Vagina (tissue), 2 donors: ENCODE results near the gene KCNIP4. TPM values are rescaled to one million over a fixed set of nuclear protein-coding genes. Genes with fewer than 3 reads are reported as not detected.

Source experiments
- DNase-seq, 2 donors: peaks; one replicate each; pipeline ENCODE4 v3.0.0-alpha.2; 2017; ENCODE audit errors: extremely low spot score in 2 of 2
- H3K27ac ChIP-seq: fragments of 200-600 bp; sonication (generic); one replicate; pipeline ENCODE4 v1.5.1; 2019
- H3K27me3 ChIP-seq: fragments of 200-600 bp; sonication (generic); one replicate; pipeline ENCODE4 v1.5.1; 2019
- H3K36me3 ChIP-seq, 2 donors: fragments of 200-600 bp; sonication (generic); one replicate each; pipeline ENCODE4 v1.5.1; 2017 to 2019
- H3K4me1 ChIP-seq: fragments of 200-600 bp; sonication (generic); one replicate; pipeline ENCODE4 v1.5.1; 2019
- H3K4me3 ChIP-seq, 2 donors: fragments of 200-600 bp; sonication (generic); 1 replicate in 1 of 2; 2 replicates in 1 of 2; pipeline ENCODE4 v1.5.1; 2016 to 2019
- H3K9me3 ChIP-seq: fragments of 200-600 bp; sonication (generic); one replicate; pipeline ENCODE4 v1.5.1; 2019
- POLR2A ChIP-seq, 2 donors: fragments of 450-650 bp; IDR thresholded peaks; one replicate each; pipeline ENCODE4 v1.6.1; 2017; ENCODE audit warnings: antibody characterized with exemption in 2 of 2, mild to moderate bottlenecking in 2 of 2, moderate library complexity in 2 of 2
- POLR2AphosphoS5 ChIP-seq, 2 donors: sonication (generic); formaldehyde crosslinking; IDR thresholded peaks; one replicate each; pipeline ENCODE4 v1.9.0; 2017; ENCODE audit warnings: antibody characterized with exemption in 2 of 2, mild to moderate bottlenecking in 2 of 2, low read depth in 1 of 2; ENCODE audit not compliant: insufficient read depth in 1 of 2
- intact Hi-C: fragments of 100-400 bp; cut with DNase I; formaldehyde crosslinking; loops from one replicate; pipeline ENCODE4 v1.15.1; 2023
- total RNA-seq: library from RNA; depleted of rRNA; stranded (reverse); fragments of >200 nt; gene quantifications from one replicate; pipeline ENCODE4 v1.2.3, GENCODE V29; 2016
- TF ChIP-seq, protein P1 (sequence below), 3 experiments: fragments of 450-650 bp in 2 of 3; fragments of 200-600 bp in 1 of 3; sonication (generic) in 1 of 3; IDR thresholded peaks; one replicate each; pipeline ENCODE4 v1.5.1; 2017 to 2019; ENCODE audit warnings: antibody characterized with exemption in 3 of 3, mild to moderate bottlenecking in 2 of 3, moderate library complexity in 2 of 3

Gene KCNIP4
- total RNA-seq, 1 donor from 2014 or later = not detected

DNA sequence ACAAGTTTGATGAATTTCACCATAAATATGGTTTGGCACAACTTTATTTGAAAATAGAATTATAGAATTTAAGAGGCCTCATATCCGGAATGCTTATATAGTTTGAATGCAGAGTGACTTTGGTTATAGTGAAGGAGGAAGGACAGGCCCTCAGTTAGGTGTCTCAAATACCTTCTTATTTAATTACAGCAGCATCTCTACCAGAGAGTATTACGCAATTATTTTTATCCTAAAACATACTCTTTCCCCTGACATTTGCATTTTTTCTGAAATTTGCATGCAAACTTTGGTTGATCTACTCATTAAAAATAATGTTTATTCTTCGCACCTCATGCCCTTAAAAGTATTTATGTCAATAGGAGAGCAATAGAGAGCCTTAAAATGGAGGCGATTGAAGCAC is 942.9 kb downstream of the KCNIP4 start:
- no peak for TF ChIP-seq POLR2AphosphoS5 (IDR thresholded peaks at IDR 0.05; ENCODE audit: insufficient read depth in 1 of 2, low read depth in 1 of 2)
- intact Hi-C loops = no loop called here
- DNase-seq = no peak
- H3K27ac ChIP-seq = no peak overlapping the region
- no peaks in the 10 kb centered on the region for H3K27me3 ChIP-seq
- H3K4me1 ChIP-seq = no peaks in the 10 kb centered on the region
- no peaks in the 10 kb centered on the region for H3K36me3 ChIP-seq
- no peak overlapping the region for H3K4me3 ChIP-seq
- no peaks in the 10 kb centered on the region for H3K9me3 ChIP-seq

DNA sequence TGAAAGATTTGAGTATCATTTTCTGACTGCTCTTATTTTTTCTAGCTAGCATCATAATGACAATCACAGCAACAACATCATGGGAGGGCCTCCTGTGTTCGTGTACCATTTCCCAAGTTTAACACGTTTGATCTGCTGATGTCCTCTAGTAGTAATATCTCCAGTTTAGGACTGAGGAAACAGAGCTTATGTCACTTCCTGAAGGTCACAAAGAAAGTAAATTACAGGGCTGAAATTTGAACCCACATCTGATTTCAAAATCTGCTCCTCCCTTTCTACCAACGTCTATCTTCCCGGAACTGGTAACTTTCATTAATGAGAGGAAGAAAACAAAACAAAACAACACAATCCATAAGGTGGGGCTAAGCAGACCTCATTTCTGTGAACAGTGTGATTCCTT is 945.6 kb downstream of the KCNIP4 start:
- intact Hi-C loops = no loop called here
- Histone ChIP-seq H3K4me1 (no peaks in the 10 kb centered on the region), H3K27ac (no peak overlapping the region), H3K36me3 (no peaks in the 10 kb centered on the region), H3K27me3 (no peaks in the 10 kb centered on the region), H3K4me3 (no peak overlapping the region), H3K9me3 (no peaks in the 10 kb centered on the region)
- TF ChIP-seq POLR2AphosphoS5 (IDR thresholded peaks at IDR 0.05; ENCODE audit: insufficient read depth in 1 of 2, low read depth in 1 of 2) (no peak), POLR2A (IDR thresholded peaks at IDR 0.05) (no peak)
- TF ChIP-seq, protein P1, sequence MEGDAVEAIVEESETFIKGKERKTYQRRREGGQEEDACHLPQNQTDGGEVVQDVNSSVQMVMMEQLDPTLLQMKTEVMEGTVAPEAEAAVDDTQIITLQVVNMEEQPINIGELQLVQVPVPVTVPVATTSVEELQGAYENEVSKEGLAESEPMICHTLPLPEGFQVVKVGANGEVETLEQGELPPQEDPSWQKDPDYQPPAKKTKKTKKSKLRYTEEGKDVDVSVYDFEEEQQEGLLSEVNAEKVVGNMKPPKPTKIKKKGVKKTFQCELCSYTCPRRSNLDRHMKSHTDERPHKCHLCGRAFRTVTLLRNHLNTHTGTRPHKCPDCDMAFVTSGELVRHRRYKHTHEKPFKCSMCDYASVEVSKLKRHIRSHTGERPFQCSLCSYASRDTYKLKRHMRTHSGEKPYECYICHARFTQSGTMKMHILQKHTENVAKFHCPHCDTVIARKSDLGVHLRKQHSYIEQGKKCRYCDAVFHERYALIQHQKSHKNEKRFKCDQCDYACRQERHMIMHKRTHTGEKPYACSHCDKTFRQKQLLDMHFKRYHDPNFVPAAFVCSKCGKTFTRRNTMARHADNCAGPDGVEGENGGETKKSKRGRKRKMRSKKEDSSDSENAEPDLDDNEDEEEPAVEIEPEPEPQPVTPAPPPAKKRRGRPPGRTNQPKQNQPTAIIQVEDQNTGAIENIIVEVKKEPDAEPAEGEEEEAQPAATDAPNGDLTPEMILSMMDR (IDR thresholded peaks at IDR 0.05) = no peak
- DNase-seq = no peak

DNA sequence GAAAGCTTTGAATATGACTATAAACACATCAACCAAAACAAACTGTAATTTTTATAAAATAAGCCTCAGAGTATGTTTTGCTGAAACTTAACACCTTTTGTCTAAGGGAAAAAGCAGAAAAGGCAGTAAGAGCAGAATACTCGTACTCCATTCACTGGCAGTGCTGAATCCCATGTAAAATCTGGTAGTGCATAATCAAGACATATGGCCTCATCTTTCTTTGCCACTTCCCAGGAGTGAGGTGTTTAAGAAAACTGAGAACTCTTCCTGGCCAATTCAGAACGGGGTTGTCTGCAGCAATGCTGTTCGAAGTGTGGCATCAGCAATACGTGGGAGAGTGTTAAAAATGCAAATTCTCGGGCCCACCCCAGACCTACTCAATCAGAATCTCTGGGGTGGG is 946.3 kb downstream of the KCNIP4 start:
- Histone ChIP-seq H3K4me1 (no peaks in the 10 kb centered on the region), H3K4me3 (no peak overlapping the region), H3K27ac (no peak overlapping the region), H3K9me3 (no peaks in the 10 kb centered on the region), H3K27me3 (no peaks in the 10 kb centered on the region), H3K36me3 (no peaks in the 10 kb centered on the region)
- DNase-seq = no peak
- intact Hi-C loops = no loop called here
- TF ChIP-seq, protein P1 (IDR thresholded peaks at IDR 0.05) = no peak
- no peak for TF ChIP-seq POLR2AphosphoS5 (IDR thresholded peaks at IDR 0.05; ENCODE audit: insufficient read depth in 1 of 2, low read depth in 1 of 2)
- no peak for TF ChIP-seq POLR2A (IDR thresholded peaks at IDR 0.05)

DNA sequence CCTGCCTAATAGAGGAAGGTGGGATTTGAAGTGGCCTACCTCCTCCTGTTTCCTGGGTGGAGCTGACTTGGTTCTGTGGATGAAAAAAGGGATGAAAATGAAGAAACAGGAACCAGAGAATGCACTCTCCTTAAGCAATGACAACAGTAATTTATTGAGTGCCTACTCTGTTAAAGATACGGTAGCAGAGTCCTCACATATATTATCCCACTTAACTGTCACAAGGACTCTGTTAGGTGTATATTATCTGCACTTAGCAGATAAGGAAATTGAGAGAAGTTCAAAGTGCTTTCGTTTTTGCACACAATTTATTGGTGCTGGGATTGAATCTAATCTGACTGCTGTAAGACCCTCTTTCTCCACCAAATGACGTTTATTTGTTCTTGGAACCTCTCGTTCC is 947.1 kb downstream of the KCNIP4 start:
- intact Hi-C loops = no loop called here
- H3K36me3 ChIP-seq = no peaks in the 10 kb centered on the region
- no peaks in the 10 kb centered on the region for H3K4me1 ChIP-seq
- H3K9me3 ChIP-seq = no peaks in the 10 kb centered on the region
- no peak overlapping the region for H3K27ac ChIP-seq
- DNase-seq = no peak
- H3K27me3 ChIP-seq = no peaks in the 10 kb centered on the region
- no peak overlapping the region for H3K4me3 ChIP-seq
- TF ChIP-seq POLR2A (IDR thresholded peaks at IDR 0.05) (no peak), POLR2AphosphoS5 (IDR thresholded peaks at IDR 0.05; ENCODE audit: insufficient read depth in 1 of 2, low read depth in 1 of 2) (no peak)
- TF ChIP-seq, protein P1 (IDR thresholded peaks at IDR 0.05) = no peak

DNA sequence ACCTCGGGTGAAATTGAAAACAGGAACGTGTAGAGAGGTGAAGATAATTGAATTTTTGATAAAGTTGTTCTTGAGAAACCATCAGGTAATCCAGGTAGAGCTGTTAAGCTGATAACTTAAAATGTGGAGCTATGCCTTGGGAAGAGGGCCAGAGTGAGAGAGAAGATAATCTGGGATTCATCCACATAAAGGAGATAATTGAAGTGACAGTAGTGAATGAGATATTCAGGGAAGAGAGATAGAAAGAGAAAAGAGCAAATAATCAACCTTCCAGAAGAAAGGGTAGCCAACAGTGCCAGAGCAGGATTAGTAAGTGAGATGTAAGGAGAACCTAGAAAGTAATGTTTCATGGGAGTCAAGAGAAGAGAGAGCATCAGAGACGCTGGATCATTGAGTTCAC is 950.7 kb downstream of the KCNIP4 start:
- H3K27ac ChIP-seq = no peak overlapping the region
- DNase-seq = no peak

More for the DNA sequence above, 950.7 kb downstream of the KCNIP4 start:
- H3K4me3 ChIP-seq = no peak overlapping the region
- intact Hi-C loops = no loop called here
- no peaks in the 10 kb centered on the region for H3K4me1 ChIP-seq
- TF ChIP-seq POLR2AphosphoS5 (IDR thresholded peaks at IDR 0.05; ENCODE audit: insufficient read depth in 1 of 2, low read depth in 1 of 2) (no peak), POLR2A (IDR thresholded peaks at IDR 0.05) (no peak)
- TF ChIP-seq, protein P1 (IDR thresholded peaks at IDR 0.05) = no peak
- H3K36me3 ChIP-seq = no peaks in the 10 kb centered on the region
- no peaks in the 10 kb centered on the region for H3K27me3 ChIP-seq
- no peaks in the 10 kb centered on the region for H3K9me3 ChIP-seq
